ENCODE data around the gene NSMF.

DNA sequence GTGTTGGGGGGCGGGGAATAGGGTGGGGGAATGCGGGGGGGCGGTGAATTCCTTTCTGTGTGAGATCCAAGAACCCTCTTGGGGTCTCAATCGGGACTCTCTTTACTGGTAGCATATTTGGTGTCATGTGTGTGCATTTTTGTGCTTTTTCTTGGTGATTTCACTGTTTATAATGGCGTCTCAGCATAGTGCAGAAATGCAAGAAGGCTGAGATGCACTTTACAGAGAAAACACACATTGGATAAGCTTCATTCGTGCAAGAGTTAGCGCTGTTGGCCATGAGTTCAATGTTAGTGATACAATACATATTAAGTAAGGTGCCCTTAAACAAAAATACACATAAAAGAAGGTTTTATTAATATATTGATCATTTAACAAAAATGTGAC, 17.2 kb downstream of the NSMF start:
- no peak for TF ChIP-seq ZNF10 (tag by site-specific recombination; IDR thresholded peaks at IDR 0.05)
- TF ChIP-seq, protein P1, sequence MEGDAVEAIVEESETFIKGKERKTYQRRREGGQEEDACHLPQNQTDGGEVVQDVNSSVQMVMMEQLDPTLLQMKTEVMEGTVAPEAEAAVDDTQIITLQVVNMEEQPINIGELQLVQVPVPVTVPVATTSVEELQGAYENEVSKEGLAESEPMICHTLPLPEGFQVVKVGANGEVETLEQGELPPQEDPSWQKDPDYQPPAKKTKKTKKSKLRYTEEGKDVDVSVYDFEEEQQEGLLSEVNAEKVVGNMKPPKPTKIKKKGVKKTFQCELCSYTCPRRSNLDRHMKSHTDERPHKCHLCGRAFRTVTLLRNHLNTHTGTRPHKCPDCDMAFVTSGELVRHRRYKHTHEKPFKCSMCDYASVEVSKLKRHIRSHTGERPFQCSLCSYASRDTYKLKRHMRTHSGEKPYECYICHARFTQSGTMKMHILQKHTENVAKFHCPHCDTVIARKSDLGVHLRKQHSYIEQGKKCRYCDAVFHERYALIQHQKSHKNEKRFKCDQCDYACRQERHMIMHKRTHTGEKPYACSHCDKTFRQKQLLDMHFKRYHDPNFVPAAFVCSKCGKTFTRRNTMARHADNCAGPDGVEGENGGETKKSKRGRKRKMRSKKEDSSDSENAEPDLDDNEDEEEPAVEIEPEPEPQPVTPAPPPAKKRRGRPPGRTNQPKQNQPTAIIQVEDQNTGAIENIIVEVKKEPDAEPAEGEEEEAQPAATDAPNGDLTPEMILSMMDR (tag by site-specific recombination; IDR thresholded peaks at IDR 0.05), result no peak
- no peak for TF ChIP-seq ZNF341 (tag by site-specific recombination; IDR thresholded peaks at IDR 0.05; ENCODE audit: low read depth)
- no peak for TF ChIP-seq ZNF37A (tag by site-specific recombination; IDR thresholded peaks at IDR 0.05)

Data from HEK293 (cell line).